Activated CD8-positive, alpha-beta T cell treated with anti-CD3 and anti-CD28 coated beads for 36 hours (primary cell): ENCODE data around the gene SPAG9. TPM values are rescaled to one million over a fixed set of nuclear protein-coding genes. Genes with fewer than 3 reads are reported as not detected.

Experiments used
- ATAC-seq: fragments of 200-7000 bp; cut with Tn5 transposase; one replicate; pipeline ENCODE4 v1.10.0; 2021; ENCODE audit warnings: mild to moderate bottlenecking, moderate library complexity
- CTCF ChIA-PET: fragments of 350-600 bp; sonication (Branson Sonifier 250); formaldehyde crosslinking; loops from one replicate; lab custom pipeline; 2021; ENCODE audit warnings: antibody characterized with exemption; lab: Charles Lee
- POLR2A ChIA-PET: fragments of 350-600 bp; sonication (Branson Sonifier 250); formaldehyde crosslinking; loops from one replicate; lab custom pipeline; 2021; ENCODE audit warnings: antibody characterized with exemption; lab: Charles Lee
- DNase-seq: peaks from one replicate; pipeline ENCODE4 v3.0.0-alpha.2; 2020
- H3K27ac Mint-ChIP-seq: one replicate; pipeline ENCODE4 v1.8.0; 2021; ENCODE audit warnings: mild to moderate bottlenecking, mixed read lengths
- H3K27me3 Mint-ChIP-seq: one replicate; pipeline ENCODE4 v1.8.0; 2021; ENCODE audit warnings: mixed read lengths
- H3K36me3 Mint-ChIP-seq: one replicate; pipeline ENCODE4 v1.8.0; 2021; ENCODE audit warnings: low read depth, mixed read lengths
- H3K4me1 Mint-ChIP-seq: one replicate; pipeline ENCODE4 v1.8.0; 2021; ENCODE audit warnings: low read depth, mixed read lengths
- H3K4me3 Mint-ChIP-seq: one replicate; pipeline ENCODE4 v1.8.0; 2021; ENCODE audit warnings: mild to moderate bottlenecking, moderate library complexity, mixed read lengths
- H3K9me3 Mint-ChIP-seq: one replicate; pipeline ENCODE4 v1.8.0; 2021; ENCODE audit warnings: mixed read lengths
- CTCF ChIP-seq: fragments of 200-600 bp; IDR thresholded peaks from one replicate; pipeline ENCODE4 v1.8.0; 2022; ENCODE audit warnings: antibody characterized with exemption, mild to moderate bottlenecking
- intact Hi-C: fragments of 100-400 bp; cut with micrococcal nuclease; formaldehyde crosslinking; loops from one replicate; pipeline ENCODE4 v1.10.0; 2022
- total RNA-seq, 2 experiments: library from RNA; stranded (reverse); gene quantifications; one replicate each; pipeline ENCODE4 v1.2.3, GENCODE V29; 2021

Gene SPAG9
- total RNA-seq, 2 experiments from 2014 or later = 54.3 to 59.8 TPM

GRCh38 chr17:51014129-51014528 lies 106.5 kb downstream of the SPAG9 start:
- H3K4me3 Mint-ChIP-seq = no peak overlapping the region
- no peaks in the 10 kb centered on the region for H3K4me1 Mint-ChIP-seq
- peaks cover 12% of the 10 kb centered on the region for H3K36me3 Mint-ChIP-seq
- no peaks in the 10 kb centered on the region for H3K27me3 Mint-ChIP-seq
- CTCF ChIA-PET = interaction anchor here (1.2 to 1.7 kb wide), 5 partner anchors 13 to 230 kb away, joined by 3 to 6 read pairs (median 4); partner anchors contain the start of gene NME1
- no peak for ATAC-seq
- no peaks in the 10 kb centered on the region for H3K9me3 Mint-ChIP-seq
- POLR2A ChIA-PET = interaction anchor here (1.1 kb wide), 2 partner anchors 8 to 139 kb away, joined by 3 to 5 read pairs; partner anchors contain the start of gene NME1
- TF ChIP-seq CTCF = no peak
- intact Hi-C loops = no loop called here
- no peak overlapping the region for H3K27ac Mint-ChIP-seq
- DNase-seq = no peak

DNA sequence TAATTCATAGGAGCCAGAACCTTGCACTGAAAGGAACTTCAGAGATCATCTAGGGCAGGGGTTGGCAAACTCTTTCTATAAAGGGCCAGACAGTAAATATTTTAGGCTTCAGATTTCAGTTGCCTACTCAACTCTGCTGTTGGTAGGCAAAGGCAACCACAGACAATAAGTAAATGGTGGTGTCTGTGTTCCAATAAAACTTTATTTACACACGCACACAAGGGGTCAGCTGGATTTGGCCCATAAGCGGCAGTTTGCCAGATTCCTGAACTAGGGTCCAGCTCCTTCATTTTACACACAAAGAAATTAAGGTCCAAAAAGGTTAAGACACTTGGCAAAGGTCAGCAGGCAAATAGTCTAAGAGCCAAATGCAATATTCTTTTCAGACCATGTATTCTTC lies 107.3 kb downstream of the SPAG9 start:
- Mint-ChIP-seq H3K4me3 (no peak overlapping the region), H3K27ac (no peak overlapping the region), H3K4me1 (no peaks in the 10 kb centered on the region), H3K27me3 (no peaks in the 10 kb centered on the region), H3K9me3 (no peaks in the 10 kb centered on the region), H3K36me3 (peaks cover 8% of the 10 kb centered on the region)
- no peak for ATAC-seq
- ChIA-PET POLR2A (no interaction called here), CTCF (interaction anchor here (1.0 kb wide), 1 partner anchor 13 kb away, joined by 3 read pairs; no protein-coding TSS in a partner anchor)
- no peak for TF ChIP-seq CTCF
- DNase-seq = no peak
- intact Hi-C loops = no loop called here

DNA sequence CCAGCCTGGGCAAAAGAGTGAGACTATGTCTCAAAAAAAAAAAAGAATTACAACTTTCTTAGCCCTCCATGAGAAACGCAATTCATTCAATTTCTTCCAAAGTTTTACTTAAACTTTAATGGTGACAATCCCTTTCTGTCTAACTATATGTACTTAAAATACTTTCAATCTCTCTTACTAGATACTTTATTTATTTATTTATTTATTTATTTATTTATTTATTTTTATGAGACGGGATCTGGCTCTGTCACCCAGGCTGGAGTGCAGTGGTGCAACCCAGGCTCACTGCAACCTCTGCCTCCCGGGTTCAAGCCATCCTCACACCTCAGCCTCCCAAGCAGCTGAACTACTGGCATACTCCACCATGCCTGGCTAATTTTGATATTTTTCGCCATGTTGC lies 108.1 kb downstream of the SPAG9 start:
- DNase-seq = no peak
- no peak for TF ChIP-seq CTCF
- intact Hi-C loops = no loop called here
- Mint-ChIP-seq H3K9me3 (no peaks in the 10 kb centered on the region), H3K4me1 (no peaks in the 10 kb centered on the region), H3K27ac (no peak overlapping the region), H3K4me3 (no peak overlapping the region), H3K27me3 (no peaks in the 10 kb centered on the region), H3K36me3 (peaks cover 8% of the 10 kb centered on the region)
- CTCF ChIA-PET = interaction anchor here (1.0 kb wide), 1 partner anchor 12 kb away, joined by 3 read pairs; no protein-coding TSS in a partner anchor
- POLR2A ChIA-PET = no interaction called here
- ATAC-seq = no peak

GRCh38 chr17:51010173-51010675 lies 110.4 kb downstream of the SPAG9 start:
- TF ChIP-seq CTCF = no peak
- Mint-ChIP-seq H3K36me3 (peaks cover 4% of the 10 kb centered on the region), H3K27ac (no peak overlapping the region), H3K4me3 (no peak overlapping the region), H3K27me3 (no peaks in the 10 kb centered on the region), H3K9me3 (no peaks in the 10 kb centered on the region), H3K4me1 (no peaks in the 10 kb centered on the region)
- intact Hi-C loops = no loop called here
- no peak for DNase-seq
- ChIA-PET POLR2A (interaction anchor here (1.0 kb wide), 1 partner anchor 10 kb away, joined by 3 read pairs; no protein-coding TSS in a partner anchor), CTCF (interaction anchor here (0.9 to 2.0 kb wide), 4 partner anchors 9 to 193 kb away, joined by 3 to 7 read pairs (median 4); partner anchors contain the start of gene NME1)
- ATAC-seq = no peak

- POLR2A ChIA-PET = interaction anchor here (0.6 to 1.6 kb wide), 2 partner anchors 8 to 61 kb away, joined by 3 read pairs; no protein-coding TSS in a partner anchor
- intact Hi-C loops = no loop called here
Measured at GRCh38 chr17:51006601-51007000, 114.1 kb downstream of the SPAG9 start.

More at GRCh38 chr17:51006601-51007000, 114.1 kb downstream of the SPAG9 start:
- DNase-seq (no peak), ATAC-seq (no peak)
- Mint-ChIP-seq H3K4me3 (no peak overlapping the region), H3K27ac (no peak overlapping the region), H3K36me3 (peaks cover 6% of the 10 kb centered on the region), H3K4me1 (no peaks in the 10 kb centered on the region), H3K9me3 (no peaks in the 10 kb centered on the region), H3K27me3 (no peaks in the 10 kb centered on the region)
- CTCF ChIA-PET = no interaction called here
- no peak for TF ChIP-seq CTCF
